ENCODE measurements around the gene TTC27.
"Not testable (repeated sequence)": the region's sequence is repeated elsewhere in the genome, so short reads cannot be mapped to it uniquely, and the experiment has no call there.

The TTC27 gene

GRCh38 chr2:32862269-32863055 lies 234.6 kb downstream of the TTC27 start:
- no peak for DNase-seq

GRCh38 chr2:32863326-32863725 lies 235.5 kb downstream of the TTC27 start:
- no peak for DNase-seq

- no peak for DNase-seq
Measured at GRCh38 chr2:32863803-32864202, 236.0 kb downstream of the TTC27 start.

- no peak for DNase-seq
Measured at GRCh38 chr2:32864334-32865111, 236.7 kb downstream of the TTC27 start.

GRCh38 chr2:32865399-32866068 lies 237.7 kb downstream of the TTC27 start:
- DNase-seq: no peak

- DNase-seq: not testable (repeated sequence)
Measured at GRCh38 chr2:32866462-32866861, 238.6 kb downstream of the TTC27 start.

Measured in right forelimb (tissue), 1 donor.